Hepatocyte (in vitro differentiated cells): ENCODE results near the gene CCDC3. TPM values are rescaled to one million over a fixed set of nuclear protein-coding genes. Genes with fewer than 3 reads are reported as not detected.
A peak's percentile ranks its signal among the peaks of the same experiment; 100 is the strongest.

ENCODE experiments used
- DNase-seq: peaks from one replicate; pipeline ENCODE4 v3.0.0-alpha.2; 2016; ENCODE audit warnings: low spot score
- H2AFZ ChIP-seq: fragments of 200-600 bp; sonication (generic); 2 replicates; pipeline ENCODE4 v1.6.0; 2016; ENCODE audit warnings: antibody characterized with exemption, mild to moderate bottlenecking
- H3K27ac ChIP-seq: fragments of 200-600 bp; sonication (generic); 2 replicates; pipeline ENCODE4 v1.5.1; 2016; ENCODE audit warnings: mild to moderate bottlenecking
- H3K27me3 ChIP-seq: fragments of 200-600 bp; sonication (generic); 2 replicates; pipeline ENCODE4 v1.6.1; 2016
- H3K36me3 ChIP-seq: fragments of 200-600 bp; sonication (generic); replicated peaks from 2 replicates; pipeline ENCODE4 v1.5.1; 2016; ENCODE audit warnings: low read depth; ENCODE audit not compliant: insufficient read depth
- H3K4me1 ChIP-seq: fragments of 200-600 bp; sonication (generic); 2 replicates; pipeline ENCODE4 v1.5.1; 2016; ENCODE audit warnings: mild to moderate bottlenecking, moderate library complexity; ENCODE audit not compliant: insufficient read depth
- H3K4me2 ChIP-seq: fragments of 200-600 bp; sonication (generic); 2 replicates; pipeline ENCODE4 v1.6.0; 2016
- H3K4me3 ChIP-seq: fragments of 200-600 bp; sonication (generic); 2 replicates; pipeline ENCODE4 v1.5.1; 2016; ENCODE audit warnings: mild to moderate bottlenecking
- H3K79me2 ChIP-seq: fragments of 200-600 bp; sonication (generic); 2 replicates; pipeline ENCODE4 v1.6.0; 2017; ENCODE audit warnings: mild to moderate bottlenecking
- H3K9me2 ChIP-seq: fragments of 200-600 bp; sonication (generic); replicated peaks from 2 replicates; pipeline ENCODE4 v1.6.0; 2017; ENCODE audit warnings: mild to moderate bottlenecking; ENCODE audit not compliant: insufficient read depth
- H3K9me3 ChIP-seq: fragments of 200-600 bp; sonication (generic); 2 replicates; pipeline ENCODE4 v1.5.1; 2016; ENCODE audit warnings: low read depth, mild to moderate bottlenecking
- H4K20me1 ChIP-seq: fragments of 200-600 bp; sonication (generic); 2 replicates; pipeline ENCODE4 v1.6.0; 2016; ENCODE audit warnings: mild to moderate bottlenecking; ENCODE audit not compliant: insufficient read depth, poor library complexity, severe bottlenecking
- CTCF ChIP-seq: fragments of 200-600 bp; sonication (generic); IDR thresholded peaks from 2 replicates; pipeline ENCODE4 v1.5.1; 2016; ENCODE audit warnings: antibody characterized with exemption, mild to moderate bottlenecking; ENCODE audit not compliant: poor library complexity
- EZH2 ChIP-seq: fragments of 200-600 bp; sonication (generic); IDR thresholded peaks from 2 replicates; pipeline ENCODE4 v1.6.1; 2016; ENCODE audit warnings: antibody characterized with exemption, mild to moderate bottlenecking, borderline replicate concordance
- EZH2phosphoT487 ChIP-seq: fragments of 200-600 bp; sonication (generic); IDR thresholded peaks from one replicate; pipeline ENCODE4 v1.6.1; 2018; ENCODE audit warnings: antibody characterized with exemption, mild to moderate bottlenecking, low read depth, moderate library complexity; ENCODE audit not compliant: unreplicated experiment, severe bottlenecking
- WGBS: methylation state at CpG from one replicate; pipeline ENCODE4 v1.1.6; 2016; ENCODE audit warnings: low lambda C conversion rate; ENCODE audit errors: missing lambda C conversion rate; 5-methylcytosine and 5-hydroxymethylcytosine counted together
- polyA plus RNA-seq: library from polyadenylated mRNA; unstranded; fragments of >200 nt; fragmentation: Nextera tagmentation; extraction: Ambion mirVana; gene quantifications from 2 replicates; pipeline ENCODE4 v1.2.1, GENCODE V29; 2016
- total RNA-seq: library from RNA; depleted of rRNA; stranded (reverse); fragments of >200 nt; gene quantifications from 2 replicates; pipeline ENCODE4 v1.2.3, GENCODE V29; 2014

CCDC3 gene
- total and polyA plus RNA-seq, 2 experiments from 2014 or later: 10.4 to 10.5 TPM

- Histone ChIP-seq H3K4me1 (no peaks in the 10 kb centered on the region), H3K36me3 (no peaks in the 10 kb centered on the region), H2AFZ (no peak overlapping the region), H3K9me3 (no peaks in the 10 kb centered on the region), H4K20me1 (no peaks in the 10 kb centered on the region), H3K4me3 (no peak overlapping the region), H3K4me2 (peak overlapping the region; percentile 50), H3K27me3 (no peaks in the 10 kb centered on the region), H3K79me2 (no peaks in the 10 kb centered on the region), H3K27ac (peak overlapping the region; percentile 54), H3K9me2 (no peaks in the 10 kb centered on the region)
- no peak for DNase-seq
- WGBS: 76% methylated on average over 5 of the region's 5 CpGs
- TF ChIP-seq EZH2phosphoT487 (no peak), CTCF (no peak)
Measured at GRCh38 chr10:12950583-12951128, 50.9 kb downstream of the CCDC3 start.

DNA sequence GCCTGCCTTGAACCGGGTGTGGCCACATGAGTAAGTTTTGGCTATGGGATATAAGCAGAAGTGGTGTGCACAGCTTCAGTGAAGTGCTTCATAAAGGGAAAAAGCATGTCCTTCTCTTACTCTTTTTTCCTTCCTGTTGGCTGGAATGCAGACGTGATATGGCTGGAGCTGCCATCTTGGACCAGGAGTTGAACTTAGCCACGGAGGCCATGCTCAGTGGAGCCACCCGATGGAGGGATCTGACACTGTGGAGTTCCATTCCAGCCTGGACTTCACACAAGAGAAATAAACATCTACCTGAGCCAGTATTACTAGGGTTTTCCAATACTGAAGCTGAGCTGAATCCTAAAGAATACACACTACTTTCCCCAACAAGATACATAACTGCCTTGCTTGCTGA is 52.3 kb downstream of the CCDC3 start:
- H2AFZ ChIP-seq: no peak overlapping the region
- no peaks in the 10 kb centered on the region for H3K27me3 ChIP-seq

DNA sequence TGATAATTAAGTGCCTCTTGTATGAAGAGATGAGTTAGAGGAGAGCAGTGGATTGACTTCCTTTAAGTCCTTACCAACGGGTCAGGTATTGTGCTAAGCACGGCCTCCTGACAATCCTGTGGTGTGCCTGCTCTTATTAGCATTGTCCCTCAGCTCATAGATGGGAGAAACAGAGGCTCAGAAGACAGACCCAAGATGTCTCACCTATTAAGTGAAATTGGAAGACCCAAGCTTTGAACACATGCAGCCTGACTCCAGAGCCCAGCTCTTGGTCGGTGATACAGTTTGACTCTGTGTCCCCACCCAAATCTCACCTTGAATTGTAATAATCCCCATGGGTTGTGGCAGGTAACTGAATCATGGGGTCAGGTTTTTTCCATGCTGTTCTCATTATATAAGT is 53.8 kb downstream of the CCDC3 start:
- no peaks in the 10 kb centered on the region for H3K79me2 ChIP-seq
- WGBS: 99% methylated on average over 3 of the region's 3 CpGs
- no peak for TF ChIP-seq EZH2phosphoT487
- TF ChIP-seq CTCF: no peak
- TF ChIP-seq EZH2: no peak

More for the DNA sequence above, 52.3 kb downstream of the CCDC3 start:
- H3K79me2 ChIP-seq: no peaks in the 10 kb centered on the region
- TF ChIP-seq CTCF (peak; percentile 3), EZH2phosphoT487 (no peak), EZH2 (no peak)
- H3K36me3 ChIP-seq: no peaks in the 10 kb centered on the region
- H3K4me1 ChIP-seq: no peaks in the 10 kb centered on the region
- no peak overlapping the region for H3K27ac ChIP-seq
- H4K20me1 ChIP-seq: no peaks in the 10 kb centered on the region
- H3K9me3 ChIP-seq: no peaks in the 10 kb centered on the region
- no peak overlapping the region for H3K4me2 ChIP-seq
- H3K9me2 ChIP-seq: no peaks in the 10 kb centered on the region
- WGBS: 87% methylated on average over 4 of the region's 4 CpGs
- H3K4me3 ChIP-seq: no peak overlapping the region
- DNase-seq: no peak

DNA sequence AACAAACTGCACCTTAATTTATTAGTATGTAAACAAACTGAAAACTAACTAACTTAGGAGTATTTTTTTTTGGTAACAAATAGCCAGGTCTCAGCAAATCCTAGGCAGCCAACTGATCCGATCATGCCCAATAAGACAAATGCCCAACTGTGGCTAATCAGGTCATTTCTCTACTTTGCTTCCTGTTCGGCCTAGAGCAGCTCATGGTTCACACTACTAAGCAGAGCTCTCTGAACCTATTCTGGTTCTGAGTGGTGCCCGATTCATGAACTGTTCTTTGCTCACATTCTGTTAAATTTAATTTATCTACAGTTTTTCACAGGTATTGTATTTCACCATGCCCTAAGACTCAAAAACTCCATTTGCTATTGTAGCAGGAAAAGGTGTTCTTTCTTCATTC is 55.1 kb downstream of the CCDC3 start:
- H3K36me3 ChIP-seq: no peaks in the 10 kb centered on the region
- no peak overlapping the region for H3K4me2 ChIP-seq
- DNase-seq: no peak
- H3K27me3 ChIP-seq: no peaks in the 10 kb centered on the region
- H3K9me3 ChIP-seq: no peaks in the 10 kb centered on the region
- no peaks in the 10 kb centered on the region for H3K9me2 ChIP-seq
- WGBS: 91% methylated on average over 3 of the region's 3 CpGs
- no peak overlapping the region for H3K27ac ChIP-seq
- no peaks in the 10 kb centered on the region for H4K20me1 ChIP-seq
- no peaks in the 10 kb centered on the region for H3K4me1 ChIP-seq
- TF ChIP-seq CTCF (no peak), EZH2phosphoT487 (no peak), EZH2 (no peak)
- H2AFZ ChIP-seq: no peak overlapping the region
- H3K79me2 ChIP-seq: no peaks in the 10 kb centered on the region
- H3K4me3 ChIP-seq: no peak overlapping the region

More for the DNA sequence above, 53.8 kb downstream of the CCDC3 start:
- H4K20me1 ChIP-seq: no peaks in the 10 kb centered on the region
- no peaks in the 10 kb centered on the region for H3K9me3 ChIP-seq
- no peaks in the 10 kb centered on the region for H3K9me2 ChIP-seq
- no peaks in the 10 kb centered on the region for H3K4me1 ChIP-seq
- no peak overlapping the region for H3K27ac ChIP-seq
- DNase-seq: no peak
- no peak overlapping the region for H3K4me3 ChIP-seq
- no peaks in the 10 kb centered on the region for H3K36me3 ChIP-seq
- H3K27me3 ChIP-seq: no peaks in the 10 kb centered on the region
- H2AFZ ChIP-seq: no peak overlapping the region
- no peak overlapping the region for H3K4me2 ChIP-seq
